GM12878 (cell line): Measurements from ENCODE around the gene PTCD1. TPM values are rescaled to one million over a fixed set of nuclear protein-coding genes. Genes with fewer than 3 reads are reported as not detected.
A peak's percentile ranks its signal among the peaks of the same experiment; 100 is the strongest.

ENCODE experiments used
- BACH1 ChIP-seq: fragments of 450-650 bp; IDR thresholded peaks from 2 replicates; pipeline ENCODE4 v1.6.1; 2017; ENCODE audit warnings: mild to moderate bottlenecking, borderline replicate concordance
- CBX5 ChIP-seq: sonication (generic); IDR thresholded peaks from 2 replicates; pipeline ENCODE4 v1.6.1; 2016; ENCODE audit warnings: low read depth, moderate library complexity, mild to moderate bottlenecking, inconsistent platforms
- CHD4 ChIP-seq: fragments of 200-600 bp; sonication (generic); IDR thresholded peaks from 2 replicates; pipeline ENCODE4 v1.6.1; 2016; ENCODE audit warnings: mild to moderate bottlenecking
- CREM ChIP-seq: IDR thresholded peaks from 2 replicates; pipeline ENCODE4 v1.6.1; 2014; ENCODE audit warnings: antibody characterized with exemption, low read depth
- CTCF ChIP-seq, 3 experiments: IDR thresholded peaks in 2 of 3; conservative IDR thresholded peaks in 1 of 3; 2 replicates each; pipeline ENCODE4 v1.5.1; 2011; ENCODE audit warnings: low read depth in 3 of 3, low read length in 3 of 3, mild to moderate bottlenecking in 3 of 3, control low read depth in 2 of 3, moderate library complexity in 2 of 3, inconsistent platforms in 1 of 3, mixed read lengths in 1 of 3; ENCODE audit not compliant: control insufficient read depth in 2 of 3, insufficient read depth in 1 of 3; ENCODE audit errors: extremely low read depth in 1 of 3
- ELK1 ChIP-seq: IDR thresholded peaks from 2 replicates; pipeline ENCODE4 v1.6.1; 2012; ENCODE audit warnings: low read depth, low read length, improper control_type of control experiment
- HCFC1 ChIP-seq: fragments of 150-350 bp; IDR thresholded peaks from 2 replicates; pipeline ENCODE4 v1.6.1; 2014; ENCODE audit warnings: low read length
- MXI1 ChIP-seq: fragments of 150-350 bp; IDR thresholded peaks from 2 replicates; pipeline ENCODE4 v1.6.1; 2011; ENCODE audit warnings: low read depth, mild to moderate bottlenecking, inconsistent platforms, low read length, improper control_type of control experiment
- NFXL1 ChIP-seq: fragments of 450-650 bp; IDR thresholded peaks from 2 replicates; pipeline ENCODE4 v1.6.1; 2017; ENCODE audit warnings: antibody characterized with exemption, mild to moderate bottlenecking, borderline replicate concordance
- SKIL ChIP-seq: fragments of 450-650 bp; IDR thresholded peaks from 2 replicates; pipeline ENCODE4 v1.6.1; 2017; ENCODE audit warnings: mild to moderate bottlenecking, low read depth, inconsistent platforms; ENCODE audit not compliant: poor library complexity, severe bottlenecking
- SMAD5 ChIP-seq: IDR thresholded peaks from 2 replicates; pipeline ENCODE4 v1.6.1; 2016; ENCODE audit warnings: antibody characterized with exemption, low read depth
- SMC3 ChIP-seq: IDR thresholded peaks from 2 replicates; pipeline ENCODE4 v1.6.1; 2011; ENCODE audit warnings: low read length, improper control_type of control experiment, borderline replicate concordance
- SP1 ChIP-seq: IDR thresholded peaks from one replicate; pipeline ENCODE4 v1.6.1; 2011; ENCODE audit warnings: low read depth, low read length
- TAF1 ChIP-seq: IDR thresholded peaks from 2 replicates; pipeline ENCODE4 v1.6.1; 2011; ENCODE audit warnings: mild to moderate bottlenecking, low read depth, low read length, borderline replicate concordance
- TCF3 ChIP-seq: IDR thresholded peaks from 2 replicates; pipeline ENCODE4 v1.6.1; 2012; ENCODE audit warnings: low read depth, mild to moderate bottlenecking, low read length, borderline replicate concordance; ENCODE audit not compliant: insufficient read depth
- ZSCAN29 ChIP-seq: fragments of 450-650 bp; IDR thresholded peaks from 2 replicates; pipeline ENCODE4 v1.6.1; 2017; ENCODE audit warnings: mild to moderate bottlenecking, moderate library complexity
- polyA plus RNA-seq, 11 experiments: library from polyadenylated mRNA; depleted of rRNA in 4 of 11; unstranded in 6 of 11; stranded (reverse) in 5 of 11; fragments of >200 nt; fragmentation: Nextera tagmentation in 4 of 11; fragmentation: Illumina TruSeq in 1 of 11; extraction: Ambion mirVana in 4 of 11; extraction: Trizol in 1 of 11; gene quantifications; 1 replicate in 1 of 11; 2 replicates in 10 of 11; pipeline versions ENCODE4 v1.2.1 to v1.2.3, GENCODE V29; 2011 to 2016; ENCODE audit warnings: inconsistent platforms in 2 of 11, missing spikeins in 2 of 11, low read depth in 1 of 11
- total RNA-seq, 4 experiments: library from RNA; depleted of rRNA in 3 of 4; stranded (reverse); fragments of >200 nt in 3 of 4; fragmentation: Illumina TruSeq in 1 of 4; extraction: Trizol in 1 of 4; gene quantifications; 2 replicates each; pipeline versions ENCODE4 v1.2.1 to v1.2.3, GENCODE V29; 2013 to 2021
- TF ChIP-seq, protein P1 (sequence below): IDR thresholded peaks from 2 replicates; pipeline ENCODE4 v1.6.1; 2012; ENCODE audit warnings: low read depth, low read length, improper control_type of control experiment
- TF ChIP-seq, protein P2 (sequence below): fragments of 450-650 bp; IDR thresholded peaks from 2 replicates; pipeline ENCODE4 v1.6.1; 2016; ENCODE audit warnings: mild to moderate bottlenecking

PTCD1 gene
- total and polyA plus RNA-seq, 10 of the 15 experiments (the other 5 are each of a cell fraction or from before 2014, with no cell fraction given), result 0.26 to 9.7 (median 5.0) TPM

DNA sequence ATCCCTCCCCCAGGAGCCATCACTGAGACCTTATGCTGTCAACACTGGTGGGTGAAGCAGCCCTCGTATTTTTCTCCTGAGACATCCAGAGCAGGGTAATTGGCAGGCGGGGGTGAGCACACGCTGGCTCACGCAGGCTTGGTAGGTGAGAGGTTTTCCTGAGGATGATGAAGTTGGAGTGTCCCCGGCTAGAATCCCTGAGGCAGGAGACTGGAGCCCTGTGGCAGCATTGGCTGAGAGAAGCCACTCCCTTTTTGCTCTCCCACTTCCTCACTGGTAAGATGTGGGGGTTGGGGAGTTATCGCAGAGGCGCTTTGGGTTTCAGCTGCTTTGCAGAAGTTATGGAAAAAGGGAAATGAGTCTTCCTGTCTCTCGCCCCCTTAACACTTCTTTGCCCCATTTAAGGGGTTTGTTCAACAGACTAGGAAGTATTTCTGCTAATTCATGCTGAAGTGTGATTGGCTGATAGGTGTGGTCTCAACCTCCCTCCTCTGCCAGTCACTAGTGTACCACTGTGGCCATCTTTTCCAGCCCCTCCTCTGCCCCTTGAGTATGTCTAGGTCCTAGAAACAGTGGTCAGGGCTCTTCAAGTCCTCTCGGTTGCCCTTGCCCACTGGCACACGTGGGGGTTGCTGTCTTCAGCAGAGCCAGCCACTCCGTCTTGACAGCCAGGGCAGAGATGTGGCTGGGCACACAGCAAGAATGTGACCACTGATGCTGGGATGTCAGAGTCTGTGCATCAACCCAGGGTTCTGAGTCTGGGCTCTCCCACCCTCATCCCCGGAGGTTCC is 58.4 kb downstream of the PTCD1 start (continued):
- TF ChIP-seq NFXL1 (no peak), ELK1 (peak; percentile 30; the same call in 1 of the 2 replicates), CHD4 (no peak), HCFC1 (no peak), SMC3 (no peak), SP1 (peak; percentile 56), TCF3 (0 out of 2 replicates have a peak, but pooled peaks have one; percentile 6), CREM (no peak; the same call in 1 of the 2 replicates), TAF1 (no peak), CTCF (IDR thresholded peaks at IDR 0.05 in 2 of 3, conservative IDR thresholded peaks at IDR 0.05 in 1 of 3; ENCODE audit: control insufficient read depth in 2 of 3, extremely low read depth in 1 of 3, insufficient read depth in 1 of 3, low read depth in 3 of 3, low read length in 3 of 3) (no peak), SKIL (peak; percentile 87), CBX5 (no peak), SMAD5 (0 out of 2 replicates have a peak, but pooled peaks have one; percentile 64), ZSCAN29 (no peak), MXI1 (no peak; the same call in 1 of the 2 replicates), BACH1 (peak; percentile 42)
- TF ChIP-seq, protein P1, sequence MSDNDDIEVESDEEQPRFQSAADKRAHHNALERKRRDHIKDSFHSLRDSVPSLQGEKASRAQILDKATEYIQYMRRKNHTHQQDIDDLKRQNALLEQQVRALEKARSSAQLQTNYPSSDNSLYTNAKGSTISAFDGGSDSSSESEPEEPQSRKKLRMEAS, result peak; percentile 70; the same call in 1 of the 2 replicates
- TF ChIP-seq, protein P2, sequence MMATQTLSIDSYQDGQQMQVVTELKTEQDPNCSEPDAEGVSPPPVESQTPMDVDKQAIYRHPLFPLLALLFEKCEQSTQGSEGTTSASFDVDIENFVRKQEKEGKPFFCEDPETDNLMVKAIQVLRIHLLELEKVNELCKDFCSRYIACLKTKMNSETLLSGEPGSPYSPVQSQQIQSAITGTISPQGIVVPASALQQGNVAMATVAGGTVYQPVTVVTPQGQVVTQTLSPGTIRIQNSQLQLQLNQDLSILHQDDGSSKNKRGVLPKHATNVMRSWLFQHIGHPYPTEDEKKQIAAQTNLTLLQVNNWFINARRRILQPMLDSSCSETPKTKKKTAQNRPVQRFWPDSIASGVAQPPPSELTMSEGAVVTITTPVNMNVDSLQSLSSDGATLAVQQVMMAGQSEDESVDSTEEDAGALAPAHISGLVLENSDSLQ, result peak; percentile 91
